AG10803 (cell line): Measurements from ENCODE around the gene INKA2.

Experiments
- DNase-seq: peaks from one replicate; pipeline ENCODE4 v3.0.0; 2010; ENCODE audit warnings: low read depth
- H3K4me3 ChIP-seq: 2 replicates; pipeline ENCODE4 v1.5.1; 2011; ENCODE audit warnings: mild to moderate bottlenecking, low read length, control low read depth
- CTCF ChIP-seq: conservative IDR thresholded peaks from 2 replicates; pipeline ENCODE4 v1.5.1; 2011; ENCODE audit warnings: mild to moderate bottlenecking, low read length, control low read depth, inconsistent platforms

INKA2 gene

GRCh38 chr1:111777301-111777700 lies 38.1 kb upstream of the INKA2 start:
- TF ChIP-seq CTCF: no peak
- no peak for DNase-seq
- no peak overlapping the region for H3K4me3 ChIP-seq

GRCh38 chr1:111776861-111777260 lies 37.7 kb upstream of the INKA2 start:
- DNase-seq: no peak
- H3K4me3 ChIP-seq: no peak overlapping the region
- no peak for TF ChIP-seq CTCF

- DNase-seq: peak; percentile 61
- H3K4me3 ChIP-seq: no peak overlapping the region
- no peak for TF ChIP-seq CTCF
These were observed 37.2 kb upstream of the INKA2 start for GRCh38 chr1:111776391-111776790.

GRCh38 chr1:111775966-111776365 lies 36.8 kb upstream of the INKA2 start:
- no peak for TF ChIP-seq CTCF
- DNase-seq: no peak
- no peak overlapping the region for H3K4me3 ChIP-seq

DNA sequence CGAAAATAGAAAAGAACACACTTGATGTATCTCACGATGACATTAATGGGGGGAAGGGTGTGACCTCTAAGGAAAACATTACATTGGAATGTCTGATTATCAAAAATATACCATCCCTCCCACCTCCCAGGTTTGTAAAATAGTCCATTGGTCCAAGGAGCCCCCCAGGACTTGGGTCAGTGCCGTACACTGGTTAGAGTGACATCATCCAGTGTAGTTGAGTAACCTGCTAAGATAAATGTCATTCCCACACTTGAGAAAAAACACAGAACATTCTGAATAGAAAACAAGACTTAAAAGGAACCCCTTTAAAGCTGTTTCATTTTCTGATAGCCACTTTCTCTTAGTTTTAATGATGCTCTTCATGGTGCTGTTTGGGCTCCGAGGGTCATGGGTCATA lies 31.7 kb upstream of the INKA2 start:
- TF ChIP-seq CTCF: no peak
- no peak overlapping the region for H3K4me3 ChIP-seq
- DNase-seq: no peak

GRCh38 chr1:111769517-111770146 lies 30.4 kb upstream of the INKA2 start:
- TF ChIP-seq CTCF: peak; percentile 92
- peak; percentile 75 for DNase-seq
- H3K4me3 ChIP-seq: no peak overlapping the region

GRCh38 chr1:111768625-111769024 lies 29.4 kb upstream of the INKA2 start:
- TF ChIP-seq CTCF: no peak
- DNase-seq: no peak
- no peak overlapping the region for H3K4me3 ChIP-seq
